Stomach (tissue), 4 donors: ENCODE measurements around the gene MTHFD2L.

Experiments used
- EP300 ChIP-seq: sonication (generic); formaldehyde crosslinking; IDR thresholded peaks from one replicate; pipeline ENCODE4 v1.6.1; 2017; ENCODE audit warnings: antibody characterized with exemption
- POLR2A ChIP-seq, 4 donors: fragments of 450-650 bp; IDR thresholded peaks; one replicate each; pipeline ENCODE4 v1.6.1; 2016; ENCODE audit warnings: antibody characterized with exemption in 4 of 4, control low read depth in 2 of 4, mild to moderate bottlenecking in 1 of 4, moderate library complexity in 1 of 4
- POLR2AphosphoS5 ChIP-seq, 3 donors: sonication (generic); formaldehyde crosslinking; IDR thresholded peaks; one replicate each; pipeline ENCODE4 v1.6.1; 2016; ENCODE audit warnings: antibody characterized with exemption in 3 of 3
- TF ChIP-seq, protein P1 (sequence below), 7 experiments: fragments of 450-650 bp in 4 of 7; fragments of 200-600 bp in 3 of 7; sonication (generic) in 3 of 7; IDR thresholded peaks; one replicate each; pipeline ENCODE4 v1.5.1; 2016 to 2019; ENCODE audit warnings: antibody characterized with exemption in 7 of 7, control low read depth in 2 of 7, mild to moderate bottlenecking in 1 of 7

DNA sequence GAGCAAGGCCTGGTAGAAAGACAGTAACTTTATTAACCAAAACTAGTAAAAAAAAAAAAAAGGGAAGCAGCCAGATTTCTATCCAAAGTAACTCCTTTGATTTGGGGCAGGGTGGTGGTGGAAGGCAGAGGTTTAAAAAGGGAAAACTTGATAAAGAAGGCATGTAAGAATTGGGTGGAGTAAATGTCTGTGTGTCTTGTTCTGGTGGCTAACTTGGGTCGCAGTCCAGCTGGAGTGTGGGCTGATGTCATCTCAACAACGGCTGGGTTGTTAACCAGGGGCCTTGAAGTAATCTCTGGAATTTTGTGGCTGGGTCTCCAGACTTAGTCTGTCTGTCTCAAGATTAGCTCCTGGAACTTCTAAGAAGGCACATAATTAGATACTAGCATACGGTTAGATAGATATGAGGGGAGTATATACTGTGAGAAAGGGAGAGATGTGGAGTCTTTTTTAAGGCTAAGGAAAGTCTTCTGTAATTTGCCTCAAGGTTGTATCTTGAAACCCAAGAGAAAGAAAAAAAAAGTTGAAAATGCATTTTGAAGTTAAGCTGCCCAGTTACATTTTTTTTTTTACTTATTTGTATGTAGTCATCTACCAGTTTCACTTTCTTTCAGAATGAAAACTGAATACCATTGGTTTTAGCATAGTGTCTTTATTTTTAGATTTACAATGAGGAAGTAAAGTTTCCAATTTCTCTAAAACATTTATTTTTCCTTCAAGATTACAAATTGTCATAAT, 48.3 kb downstream of the MTHFD2L start:
- TF ChIP-seq, protein P1, sequence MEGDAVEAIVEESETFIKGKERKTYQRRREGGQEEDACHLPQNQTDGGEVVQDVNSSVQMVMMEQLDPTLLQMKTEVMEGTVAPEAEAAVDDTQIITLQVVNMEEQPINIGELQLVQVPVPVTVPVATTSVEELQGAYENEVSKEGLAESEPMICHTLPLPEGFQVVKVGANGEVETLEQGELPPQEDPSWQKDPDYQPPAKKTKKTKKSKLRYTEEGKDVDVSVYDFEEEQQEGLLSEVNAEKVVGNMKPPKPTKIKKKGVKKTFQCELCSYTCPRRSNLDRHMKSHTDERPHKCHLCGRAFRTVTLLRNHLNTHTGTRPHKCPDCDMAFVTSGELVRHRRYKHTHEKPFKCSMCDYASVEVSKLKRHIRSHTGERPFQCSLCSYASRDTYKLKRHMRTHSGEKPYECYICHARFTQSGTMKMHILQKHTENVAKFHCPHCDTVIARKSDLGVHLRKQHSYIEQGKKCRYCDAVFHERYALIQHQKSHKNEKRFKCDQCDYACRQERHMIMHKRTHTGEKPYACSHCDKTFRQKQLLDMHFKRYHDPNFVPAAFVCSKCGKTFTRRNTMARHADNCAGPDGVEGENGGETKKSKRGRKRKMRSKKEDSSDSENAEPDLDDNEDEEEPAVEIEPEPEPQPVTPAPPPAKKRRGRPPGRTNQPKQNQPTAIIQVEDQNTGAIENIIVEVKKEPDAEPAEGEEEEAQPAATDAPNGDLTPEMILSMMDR (IDR thresholded peaks at IDR 0.05), result no peak
- TF ChIP-seq POLR2AphosphoS5 (IDR thresholded peaks at IDR 0.05) (no peak), POLR2A (IDR thresholded peaks at IDR 0.05) (no peak), EP300 (no peak)
